AG04449 (cell line): ENCODE measurements around the gene HYDIN.

ENCODE experiments used
- CTCF ChIA-PET: fragments of 350-600 bp; formaldehyde crosslinking; extraction: SDS; loops from one replicate; lab custom pipeline; 2021; ENCODE audit warnings: antibody characterized with exemption; lab: Yijun Ruan, JAX
- POLR2A ChIA-PET: fragments of 400-600, 350-600 bp; formaldehyde crosslinking; extraction: SDS; loops from one replicate; lab custom pipeline; 2020; ENCODE audit warnings: antibody characterized with exemption, inconsistent platforms; lab: Yijun Ruan, JAX
- DNase-seq: peaks from one replicate; pipeline ENCODE4 v3.0.0-alpha.2; 2010; ENCODE audit warnings: low read depth, low spot score
- H3K4me3 ChIP-seq: 2 replicates; pipeline ENCODE4 v1.5.1; 2011; ENCODE audit warnings: low read depth, mild to moderate bottlenecking, control low read depth, low read length
- TF ChIP-seq, protein P1 (sequence below): IDR thresholded peaks from one replicate; pipeline ENCODE4 v1.5.1; 2011; ENCODE audit warnings: mild to moderate bottlenecking, moderate library complexity, low read length, control low read depth, inconsistent platforms; ENCODE audit not compliant: insufficient read depth; ENCODE audit errors: missing control alignments

The HYDIN gene

DNA sequence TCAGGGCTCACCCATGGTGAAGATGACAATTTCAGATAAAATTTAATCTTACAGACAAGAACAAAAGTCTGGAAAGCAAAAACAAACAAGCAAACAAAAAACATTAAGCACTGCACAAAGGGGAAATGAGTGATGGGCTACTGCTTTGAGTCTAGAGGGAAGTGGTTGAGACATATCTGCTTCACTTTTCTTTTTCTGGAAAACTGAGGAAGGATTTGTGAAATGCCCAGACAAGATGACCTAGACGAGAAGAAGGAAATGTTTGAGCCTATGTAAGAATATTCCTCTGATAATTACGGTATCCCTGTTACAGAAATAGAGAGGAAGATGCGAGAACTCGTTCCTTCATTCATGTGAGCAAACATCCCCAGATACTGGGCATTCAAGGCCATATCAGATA is 11.5 kb upstream of the HYDIN start:
- TF ChIP-seq, protein P1, sequence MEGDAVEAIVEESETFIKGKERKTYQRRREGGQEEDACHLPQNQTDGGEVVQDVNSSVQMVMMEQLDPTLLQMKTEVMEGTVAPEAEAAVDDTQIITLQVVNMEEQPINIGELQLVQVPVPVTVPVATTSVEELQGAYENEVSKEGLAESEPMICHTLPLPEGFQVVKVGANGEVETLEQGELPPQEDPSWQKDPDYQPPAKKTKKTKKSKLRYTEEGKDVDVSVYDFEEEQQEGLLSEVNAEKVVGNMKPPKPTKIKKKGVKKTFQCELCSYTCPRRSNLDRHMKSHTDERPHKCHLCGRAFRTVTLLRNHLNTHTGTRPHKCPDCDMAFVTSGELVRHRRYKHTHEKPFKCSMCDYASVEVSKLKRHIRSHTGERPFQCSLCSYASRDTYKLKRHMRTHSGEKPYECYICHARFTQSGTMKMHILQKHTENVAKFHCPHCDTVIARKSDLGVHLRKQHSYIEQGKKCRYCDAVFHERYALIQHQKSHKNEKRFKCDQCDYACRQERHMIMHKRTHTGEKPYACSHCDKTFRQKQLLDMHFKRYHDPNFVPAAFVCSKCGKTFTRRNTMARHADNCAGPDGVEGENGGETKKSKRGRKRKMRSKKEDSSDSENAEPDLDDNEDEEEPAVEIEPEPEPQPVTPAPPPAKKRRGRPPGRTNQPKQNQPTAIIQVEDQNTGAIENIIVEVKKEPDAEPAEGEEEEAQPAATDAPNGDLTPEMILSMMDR = no peak
- POLR2A ChIA-PET = no interaction called here
- CTCF ChIA-PET = no interaction called here
- no peak overlapping the region for H3K4me3 ChIP-seq
- no peak for DNase-seq

DNA sequence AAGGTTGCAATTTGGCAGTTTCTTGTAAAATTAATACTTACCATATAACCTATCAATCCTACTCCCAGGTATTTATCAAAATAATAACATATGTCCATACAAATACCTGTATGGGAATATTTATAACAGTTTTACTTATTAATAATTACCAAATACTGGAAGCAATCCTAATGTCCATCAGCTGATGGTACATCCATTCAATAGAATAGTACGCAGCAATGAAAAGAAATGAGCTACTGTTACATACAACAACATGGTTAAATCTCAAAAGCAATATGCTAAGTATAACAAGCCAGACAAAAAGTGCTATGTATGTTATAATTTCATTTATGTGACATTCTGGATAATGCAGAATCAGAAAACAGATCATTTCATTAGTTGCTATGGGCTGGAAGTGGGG is 1.2 kb downstream of the HYDIN start:
- TF ChIP-seq, protein P1 = no peak
- POLR2A ChIA-PET = no interaction called here
- CTCF ChIA-PET = no interaction called here
- H3K4me3 ChIP-seq = no peak overlapping the region
- no peak for DNase-seq

DNA sequence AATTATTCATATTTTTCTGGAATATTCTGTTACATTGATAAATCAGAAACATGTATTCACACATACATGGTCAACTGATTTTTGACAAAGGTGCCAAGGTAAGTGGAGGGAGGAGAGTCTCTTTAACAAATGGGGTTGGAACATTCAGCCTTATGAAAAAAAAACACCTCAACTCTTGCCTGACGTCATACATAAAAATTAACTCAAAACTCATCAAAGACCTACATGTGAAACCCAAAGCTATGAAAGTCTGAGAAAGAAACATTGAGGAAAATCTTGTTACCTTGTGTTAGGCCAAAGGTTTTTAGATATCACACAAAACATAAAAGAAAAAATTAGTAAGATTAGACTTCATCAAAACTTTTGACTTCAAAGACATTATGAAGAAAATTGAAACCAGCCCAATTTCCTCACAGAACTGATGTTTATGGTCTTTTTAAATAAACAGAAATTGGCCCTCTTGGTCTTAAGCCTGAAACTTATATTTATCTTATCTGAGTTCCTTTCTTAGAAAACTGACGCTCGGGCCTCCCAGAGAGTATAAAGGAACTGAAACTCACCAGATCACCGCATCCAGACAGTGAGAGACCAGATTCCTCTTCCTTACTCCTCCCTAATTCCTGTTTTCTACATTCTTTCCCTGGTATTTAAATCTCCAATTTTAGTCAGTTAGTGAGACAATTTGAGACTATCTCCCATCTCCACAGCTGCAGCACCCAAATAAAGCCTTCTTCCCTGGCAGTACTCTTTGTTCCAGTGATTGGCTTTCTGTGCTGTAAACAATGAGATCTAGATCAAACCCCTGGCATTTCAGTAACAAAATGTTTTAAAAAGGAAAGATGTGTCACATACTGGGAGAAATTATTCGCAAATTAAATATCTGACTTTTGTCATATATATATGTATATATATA is 4.0 kb downstream of the HYDIN start:
- ChIA-PET POLR2A (no interaction called here), CTCF (no interaction called here)
- DNase-seq = no peak
- no peak overlapping the region for H3K4me3 ChIP-seq
- TF ChIP-seq, protein P1 = no peak

DNA sequence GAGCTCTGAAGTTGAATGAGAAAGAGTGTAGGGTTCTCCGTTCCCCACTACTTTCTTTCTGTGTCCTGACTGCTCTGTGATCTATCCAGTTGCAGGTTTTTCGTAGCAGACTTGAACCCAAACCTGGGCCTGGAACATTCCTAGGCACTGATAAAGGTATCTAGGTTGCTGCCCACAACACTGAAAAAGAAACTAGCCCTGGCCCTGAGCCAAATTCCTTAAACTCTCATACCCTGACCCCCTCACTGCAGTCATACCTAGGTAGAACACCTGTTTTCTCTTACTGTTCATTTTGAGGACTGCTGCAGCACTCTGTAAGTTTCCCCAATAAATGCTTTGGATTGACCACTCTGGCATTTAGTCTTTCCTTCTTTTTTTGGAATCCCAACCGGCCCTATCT is 5.4 kb downstream of the HYDIN start:
- TF ChIP-seq, protein P1 = no peak
- DNase-seq = no peak
- POLR2A ChIA-PET = no interaction called here
- no peak overlapping the region for H3K4me3 ChIP-seq
- CTCF ChIA-PET = no interaction called here

DNA sequence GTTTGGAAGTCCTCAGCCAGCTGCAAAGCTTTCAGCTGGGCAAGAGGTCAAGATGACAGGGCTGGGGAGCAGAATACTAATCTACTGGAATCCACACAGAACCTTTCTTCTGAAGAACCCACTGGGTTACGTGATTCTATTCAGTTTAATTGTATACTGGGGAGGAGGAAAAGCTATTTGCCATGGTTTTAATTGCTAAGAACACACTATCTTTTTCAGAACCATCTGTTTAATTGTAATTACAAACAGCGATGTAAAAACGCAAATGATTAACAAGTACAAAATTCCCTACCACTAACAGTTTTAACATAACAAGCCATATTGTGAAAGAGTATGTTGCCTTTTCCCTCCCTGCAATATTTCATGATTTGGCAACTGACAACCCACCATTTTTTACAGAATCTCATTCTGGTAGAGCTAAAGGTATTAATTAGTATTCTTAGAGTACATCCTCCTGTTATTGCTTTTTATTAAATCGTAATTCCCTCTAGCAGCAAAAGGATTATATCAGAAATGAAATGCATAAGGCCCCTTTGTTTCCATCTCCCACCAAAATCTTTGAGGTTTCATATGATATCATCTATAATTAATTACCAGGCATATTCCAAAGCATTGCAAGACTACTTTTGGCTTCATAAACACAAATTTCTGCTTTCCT is 12.1 kb downstream of the HYDIN start:
- ChIA-PET POLR2A (no interaction called here), CTCF (no interaction called here)
- DNase-seq = no peak
- H3K4me3 ChIP-seq = no peak overlapping the region
- TF ChIP-seq, protein P1 = no peak

DNA sequence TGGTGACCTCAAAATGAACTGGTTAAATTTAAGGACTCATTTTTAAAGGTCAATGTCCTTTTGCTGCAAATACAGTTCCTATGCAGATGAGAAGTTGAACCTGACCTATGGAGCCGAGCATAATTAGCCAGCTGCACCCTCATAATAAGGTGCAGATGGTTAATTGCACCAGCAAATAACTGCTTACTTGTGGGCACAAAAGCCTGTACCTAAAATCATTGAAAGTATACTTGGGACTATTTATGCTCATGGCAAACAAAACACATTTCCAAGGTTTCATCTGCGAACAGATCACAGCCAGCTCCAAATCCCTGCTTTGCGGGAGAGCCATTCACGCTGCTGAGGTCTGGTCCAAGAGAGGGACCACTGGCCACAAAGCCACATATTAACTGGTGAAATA is 13.0 kb downstream of the HYDIN start:
- H3K4me3 ChIP-seq = no peak overlapping the region
- ChIA-PET POLR2A (no interaction called here), CTCF (no interaction called here)
- TF ChIP-seq, protein P1 = no peak
- DNase-seq = no peak
